PC-3 (cell line): ENCODE results near the gene SCMH1.

Source experiments
- EZH2 ChIP-seq: fragments of 300-600 bp; sonication (generic); IDR thresholded peaks from one replicate; pipeline ENCODE4 v1.6.1; 2017; ENCODE audit warnings: antibody characterized with exemption, mild to moderate bottlenecking, low read length; ENCODE audit not compliant: unreplicated experiment
- EZH2phosphoT487 ChIP-seq: fragments of 300-600 bp; sonication (generic); IDR thresholded peaks from 2 replicates; pipeline ENCODE4 v1.6.1; 2018; ENCODE audit warnings: mild to moderate bottlenecking, antibody characterized with exemption, low read length, borderline replicate concordance
- TF ChIP-seq, protein P1 (sequence below): fragments of 300-600 bp; sonication (generic); conservative IDR thresholded peaks from 2 replicates; pipeline ENCODE4 v1.5.1; 2017; ENCODE audit warnings: antibody characterized with exemption, low read depth, mild to moderate bottlenecking, low read length

GRCh38 chr1:40979241-40980067, 262.7 kb downstream of the SCMH1 start, which contains the start of gene CTPS1:
- TF ChIP-seq, protein P1, sequence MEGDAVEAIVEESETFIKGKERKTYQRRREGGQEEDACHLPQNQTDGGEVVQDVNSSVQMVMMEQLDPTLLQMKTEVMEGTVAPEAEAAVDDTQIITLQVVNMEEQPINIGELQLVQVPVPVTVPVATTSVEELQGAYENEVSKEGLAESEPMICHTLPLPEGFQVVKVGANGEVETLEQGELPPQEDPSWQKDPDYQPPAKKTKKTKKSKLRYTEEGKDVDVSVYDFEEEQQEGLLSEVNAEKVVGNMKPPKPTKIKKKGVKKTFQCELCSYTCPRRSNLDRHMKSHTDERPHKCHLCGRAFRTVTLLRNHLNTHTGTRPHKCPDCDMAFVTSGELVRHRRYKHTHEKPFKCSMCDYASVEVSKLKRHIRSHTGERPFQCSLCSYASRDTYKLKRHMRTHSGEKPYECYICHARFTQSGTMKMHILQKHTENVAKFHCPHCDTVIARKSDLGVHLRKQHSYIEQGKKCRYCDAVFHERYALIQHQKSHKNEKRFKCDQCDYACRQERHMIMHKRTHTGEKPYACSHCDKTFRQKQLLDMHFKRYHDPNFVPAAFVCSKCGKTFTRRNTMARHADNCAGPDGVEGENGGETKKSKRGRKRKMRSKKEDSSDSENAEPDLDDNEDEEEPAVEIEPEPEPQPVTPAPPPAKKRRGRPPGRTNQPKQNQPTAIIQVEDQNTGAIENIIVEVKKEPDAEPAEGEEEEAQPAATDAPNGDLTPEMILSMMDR = peak; percentile 20; the same call in 1 of the 2 replicates
- TF ChIP-seq EZH2 (no peak), EZH2phosphoT487 (no peak)
